ENCODE data around the gene ST6GALNAC4. TPM values are rescaled to one million over a fixed set of nuclear protein-coding genes. Genes with fewer than 3 reads are reported as not detected.

Gene ST6GALNAC4
- total and polyA plus RNA-seq, 9 of the 15 experiments (the other 6 are each of a cell fraction or from before 2014, with no cell fraction given) = 2.6 to 43.1 (median 15.4) TPM

- TF ChIP-seq CTCF (IDR thresholded peaks at IDR 0.05 in 2 of 3, conservative IDR thresholded peaks at IDR 0.05 in 1 of 3; ENCODE audit: insufficient read depth in 2 of 3, low read depth in 1 of 3, low read length in 3 of 3) = no peak
- TF ChIP-seq FOXK1 (CRISPR knock-in tag; IDR thresholded peaks at IDR 0.05; ENCODE audit: borderline replicate concordance) = 0 out of 2 replicates have a peak, but pooled peaks have one; percentile 25
- TF ChIP-seq WHSC1 (IDR thresholded peaks at IDR 0.05; ENCODE audit: low read length) = no peak
- TF ChIP-seq SETDB1 (IDR thresholded peaks at IDR 0.05; ENCODE audit: low read length) = no peak
- peak; percentile 95 for TF ChIP-seq NFRKB (IDR thresholded peaks at IDR 0.05; ENCODE audit: low read depth)
- TF ChIP-seq PTRF (tag; IDR thresholded peaks at IDR 0.05) = no peak
- peak; percentile 48; the same call in 1 of the 2 replicates for TF ChIP-seq PHF21A (IDR thresholded peaks at IDR 0.05; ENCODE audit: borderline replicate concordance, low read depth)
- peak; percentile 65; the same call in 1 of the 2 replicates for TF ChIP-seq ELF2 (CRISPR knock-in tag; IDR thresholded peaks at IDR 0.05)
- no peak for TF ChIP-seq HLTF (IDR thresholded peaks at IDR 0.05)
- no peak for TF ChIP-seq SP2 (IDR thresholded peaks at IDR 0.05; ENCODE audit: extremely low read depth, low read depth, low read length, poor library complexity, severe bottlenecking)
- no peak for TF ChIP-seq MGA (IDR thresholded peaks at IDR 0.05)
- no peak for TF ChIP-seq ZNF253 (CRISPR knock-in tag; conservative IDR thresholded peaks at IDR 0.05)
- no peak for TF ChIP-seq ZNF41 (CRISPR knock-in tag; conservative IDR thresholded peaks at IDR 0.05)
- TF ChIP-seq GABPB1 (CRISPR knock-in tag; IDR thresholded peaks at IDR 0.05) = peak; percentile 74
- TF ChIP-seq MAFK (IDR thresholded peaks at IDR 0.05; ENCODE audit: low read length) = no peak
Measured at GRCh38 chr9:127862075-127863011, 54.5 kb downstream of the ST6GALNAC4 start (continued).
